GM21723 (cell line): ENCODE data around the gene KRTAP21-3.
"Not testable (repeated sequence)": the region's sequence is repeated elsewhere in the genome, so short reads cannot be mapped to it uniquely, and the experiment has no call there.

Experiments used
- ATAC-seq: cut with Tn5 transposase; IDR thresholded peaks from one replicate; pipeline ENCODE4 v1.9.1; 2021; ENCODE audit warnings: mild to moderate bottlenecking, moderate library complexity; ENCODE audit not compliant: unreplicated experiment

The KRTAP21-3 gene

GRCh38 chr21:30718239-30718909 lies at the start of gene KRTAP21-3:
KRTAP21-3 (minus strand) TSS chr21:30718777; CDS start chr21:30718759, 18 bp downstream.
- no peak for ATAC-seq

- ATAC-seq: no peak
These were observed 42.2 kb upstream of the KRTAP21-3 start for GRCh38 chr21:30760776-30761175.

GRCh38 chr21:30758306-30758705 lies 39.7 kb upstream of the KRTAP21-3 start:
- no peak for ATAC-seq

- ATAC-seq: not testable (repeated sequence)
These were observed 36.8 kb upstream of the KRTAP21-3 start, which contains the start of gene KRTAP21-1 for GRCh38 chr21:30755328-30755727. KRTAP21-1 (minus strand) TSS chr21:30755428; CDS start chr21:30755378, 50 bp downstream.

GRCh38 chr21:30747159-30747558 lies 28.6 kb upstream of the KRTAP21-3 start, which contains the start of gene KRTAP21-2:
KRTAP21-2 (minus strand) TSS chr21:30747259; CDS start chr21:30747202, 57 bp downstream.
- no peak for ATAC-seq

- ATAC-seq: no peak
These were observed 21.9 kb upstream of the KRTAP21-3 start for GRCh38 chr21:30740462-30740861.

GRCh38 chr21:30733026-30733425 lies 14.4 kb upstream of the KRTAP21-3 start:
- ATAC-seq: no peak

- ATAC-seq: no peak
These were observed 8.1 kb upstream of the KRTAP21-3 start for GRCh38 chr21:30726726-30727125.

- no peak for ATAC-seq
These were observed 824 bp upstream of the KRTAP21-3 start for GRCh38 chr21:30719401-30719800.

GRCh38 chr21:30717105-30717504 lies 1.5 kb downstream of the KRTAP21-3 start:
- ATAC-seq: no peak

GRCh38 chr21:30714946-30715345 lies 3.6 kb downstream of the KRTAP21-3 start:
- ATAC-seq: no peak

GRCh38 chr21:30714456-30714855 lies 4.1 kb downstream of the KRTAP21-3 start:
- no peak for ATAC-seq

GRCh38 chr21:30713766-30714165 lies 4.8 kb downstream of the KRTAP21-3 start:
- ATAC-seq: no peak

- no peak for ATAC-seq
These were observed 8.1 kb downstream of the KRTAP21-3 start for GRCh38 chr21:30710499-30710898.

- ATAC-seq: no peak
These were observed 11.2 kb downstream of the KRTAP21-3 start for GRCh38 chr21:30707409-30707808.

- ATAC-seq: no peak
These were observed 22.6 kb downstream of the KRTAP21-3 start for GRCh38 chr21:30695956-30696355.

GRCh38 chr21:30689822-30690221 lies 28.8 kb downstream of the KRTAP21-3 start:
- ATAC-seq: no peak

- no peak for ATAC-seq
These were observed 34.1 kb downstream of the KRTAP21-3 start for GRCh38 chr21:30684506-30684905.

- no peak for ATAC-seq
These were observed 38.0 kb downstream of the KRTAP21-3 start for GRCh38 chr21:30680586-30680985.

- ATAC-seq: no peak
These were observed 41.8 kb downstream of the KRTAP21-3 start for GRCh38 chr21:30676737-30677136.

GRCh38 chr21:30674312-30674711 lies 44.3 kb downstream of the KRTAP21-3 start:
- ATAC-seq: no peak

GRCh38 chr21:30672985-30673650 lies 45.5 kb downstream of the KRTAP21-3 start:
- ATAC-seq: no peak
